ENCODE measurements around the gene SKAP2. TPM values are rescaled to one million over a fixed set of nuclear protein-coding genes. Genes with fewer than 3 reads are reported as not detected.

The SKAP2 gene
- total RNA-seq, 1 experiment from 2014 or later, result 0.56 TPM

- ChIA-PET POLR2A (ENCODE audit: low non-redundant PET) (no interaction called here), CTCF (no interaction called here)
- Histone ChIP-seq H3K27ac (ENCODE audit: low read depth, low read length, poor library complexity, severe bottlenecking) (no peak overlapping the region), H3K9me3 (ENCODE audit: low read depth, low read length, poor library complexity, severe bottlenecking) (no peaks in the 10 kb centered on the region), H3K27me3 (replicated peaks; ENCODE audit: insufficient read depth, low read depth, low read length, poor library complexity) (peaks cover 99% of the 10 kb centered on the region), H3K36me3 (ENCODE audit: insufficient read depth, low read length, poor library complexity, severe bottlenecking) (no peaks in the 10 kb centered on the region), H3K4me3 (ENCODE audit: low read depth, low read length, poor library complexity, severe bottlenecking) (no peak overlapping the region), H3K4me1 (ENCODE audit: insufficient read depth, low read length, poor library complexity, severe bottlenecking) (no peaks in the 10 kb centered on the region)
- BruUV-seq (replicated peaks), result no TSS peak
- TF ChIP-seq EZH2 (IDR thresholded peaks at IDR 0.05; ENCODE audit: borderline replicate concordance, low read depth, low read length, poor library complexity, severe bottlenecking), result no peak
- TF ChIP-seq CTCF (conservative IDR thresholded peaks at IDR 0.05; ENCODE audit: low read depth, low read length), result no peak
- intact Hi-C loops (cut with micrococcal nuclease; ENCODE audit: unreplicated experiment), result no loop called here
- DNase-seq (ENCODE audit: low spot score), result no peak
These were observed 6.7 kb downstream of the SKAP2 start for GRCh38 chr7:26857506-26858240.

- intact Hi-C loops (cut with micrococcal nuclease; ENCODE audit: unreplicated experiment), result no loop called here
- no peak for TF ChIP-seq CTCF (conservative IDR thresholded peaks at IDR 0.05; ENCODE audit: low read depth, low read length)
- no peak for TF ChIP-seq EZH2 (IDR thresholded peaks at IDR 0.05; ENCODE audit: borderline replicate concordance, low read depth, low read length, poor library complexity, severe bottlenecking)
- no peak for DNase-seq (ENCODE audit: low spot score)
- no peaks in the 10 kb centered on the region for H3K4me1 ChIP-seq (ENCODE audit: insufficient read depth, low read length, poor library complexity, severe bottlenecking)
- BruUV-seq (replicated peaks), result no TSS peak
- no peak overlapping the region for H3K4me3 ChIP-seq (ENCODE audit: low read depth, low read length, poor library complexity, severe bottlenecking)
- ChIA-PET CTCF (no interaction called here), POLR2A (ENCODE audit: low non-redundant PET) (no interaction called here)
- no peaks in the 10 kb centered on the region for H3K9me3 ChIP-seq (ENCODE audit: low read depth, low read length, poor library complexity, severe bottlenecking)
- no peak overlapping the region for H3K27ac ChIP-seq (ENCODE audit: low read depth, low read length, poor library complexity, severe bottlenecking)
- peaks cover 99% of the 10 kb centered on the region for H3K27me3 ChIP-seq (replicated peaks; ENCODE audit: insufficient read depth, low read depth, low read length, poor library complexity)
- no peaks in the 10 kb centered on the region for H3K36me3 ChIP-seq (ENCODE audit: insufficient read depth, low read length, poor library complexity, severe bottlenecking)
These were observed 7.3 kb downstream of the SKAP2 start for GRCh38 chr7:26857170-26857505.

GRCh38 chr7:26856176-26856985, 8.0 kb downstream of the SKAP2 start:
- ChIA-PET POLR2A (ENCODE audit: low non-redundant PET) (no interaction called here), CTCF (no interaction called here)
- no peaks in the 10 kb centered on the region for H3K4me1 ChIP-seq (ENCODE audit: insufficient read depth, low read length, poor library complexity, severe bottlenecking)
- intact Hi-C loops (cut with micrococcal nuclease; ENCODE audit: unreplicated experiment), result no loop called here
- TF ChIP-seq CTCF (conservative IDR thresholded peaks at IDR 0.05; ENCODE audit: low read depth, low read length), result no peak
- no peak for TF ChIP-seq EZH2 (IDR thresholded peaks at IDR 0.05; ENCODE audit: borderline replicate concordance, low read depth, low read length, poor library complexity, severe bottlenecking)
- BruUV-seq (replicated peaks), result no TSS peak
- no peaks in the 10 kb centered on the region for H3K9me3 ChIP-seq (ENCODE audit: low read depth, low read length, poor library complexity, severe bottlenecking)
- no peak overlapping the region for H3K27ac ChIP-seq (ENCODE audit: low read depth, low read length, poor library complexity, severe bottlenecking)
- H3K36me3 ChIP-seq (ENCODE audit: insufficient read depth, low read length, poor library complexity, severe bottlenecking), result no peaks in the 10 kb centered on the region
- H3K4me3 ChIP-seq (ENCODE audit: low read depth, low read length, poor library complexity, severe bottlenecking), result no peak overlapping the region
- DNase-seq (ENCODE audit: low spot score), result no peak
- peaks cover 98% of the 10 kb centered on the region for H3K27me3 ChIP-seq (replicated peaks; ENCODE audit: insufficient read depth, low read depth, low read length, poor library complexity)
